ENCODE data around the gene TPST1. TPM values are rescaled to one million over a fixed set of nuclear protein-coding genes. Genes with fewer than 3 reads are reported as not detected.
A peak's percentile ranks its signal among the peaks of the same experiment; 100 is the strongest.

TPST1 gene
- total and polyA plus RNA-seq, 3 experiments from 2014 or later, result 1.7 to 2.7 (median 1.9) TPM

GRCh38 chr7:66236713-66237303, 31.7 kb downstream of the TPST1 start:
- peaks cover 0 to 7% (median 1%) of the 10 kb centered on the region in 5 donors for H3K9me3 Mint-ChIP-seq
- peaks cover 0 to 3% (median 0%) of the 10 kb centered on the region in 3 donors for H3K4me1 Mint-ChIP-seq
- ChIA-PET CTCF (no interaction called here), POLR2A (no interaction called here)
- H3K36me3 Mint-ChIP-seq, result peaks cover 0 to 14% (median 0%) of the 10 kb centered on the region in 3 donors
- no peaks in the 10 kb centered on the region for H3K9me3 ChIP-seq (ENCODE audit: low read length)
- no peak overlapping the region for H3K27ac ChIP-seq (ENCODE audit: low read depth, low read length)
- H3K4me1 ChIP-seq (ENCODE audit: insufficient read depth, low read length), result no peaks in the 10 kb centered on the region
- no peak for DNase-seq
- no peaks in the 10 kb centered on the region for H3K27me3 ChIP-seq (ENCODE audit: insufficient read depth, low read length, poor library complexity, severe bottlenecking)
- no peaks in the 10 kb centered on the region for H3K36me3 ChIP-seq (ENCODE audit: insufficient read depth, low read length)
- H3K27ac Mint-ChIP-seq, result no peak overlapping the region
- no peak overlapping the region for H3K4me3 Mint-ChIP-seq
- no peak overlapping the region for H3K4me3 ChIP-seq (ENCODE audit: low read length)
- H3K27me3 Mint-ChIP-seq, result peaks cover 3% of the 10 kb centered on the region in 2 donors

- no peak overlapping the region for H3K4me3 Mint-ChIP-seq
- CTCF ChIA-PET, result no interaction called here
Measured at GRCh38 chr7:66237906-66238772, 33.0 kb downstream of the TPST1 start.

GRCh38 chr7:66238773-66239466, 33.8 kb downstream of the TPST1 start:
- POLR2A ChIA-PET, result no interaction called here
- no peaks in the 10 kb centered on the region for H3K36me3 Mint-ChIP-seq

More at GRCh38 chr7:66237906-66238772, 33.0 kb downstream of the TPST1 start:
- Histone ChIP-seq H3K27ac (ENCODE audit: low read depth, low read length) (no peak overlapping the region), H3K27me3 (ENCODE audit: insufficient read depth, low read length, poor library complexity, severe bottlenecking) (no peaks in the 10 kb centered on the region), H3K36me3 (ENCODE audit: insufficient read depth, low read length) (no peaks in the 10 kb centered on the region), H3K4me3 (ENCODE audit: low read length) (no peak overlapping the region), H3K9me3 (ENCODE audit: low read length) (no peaks in the 10 kb centered on the region), H3K4me1 (ENCODE audit: insufficient read depth, low read length) (no peaks in the 10 kb centered on the region)
- H3K9me3 Mint-ChIP-seq, result peaks cover 0 to 7% (median 0%) of the 10 kb centered on the region in 5 donors
- H3K4me1 Mint-ChIP-seq, result peaks cover 0 to 3% (median 0%) of the 10 kb centered on the region in 3 donors
- H3K27me3 Mint-ChIP-seq, result peaks cover 3% of the 10 kb centered on the region in 2 donors
- peak overlapping the region in 1 of 8 donors; percentile 68 for H3K27ac Mint-ChIP-seq
- POLR2A ChIA-PET, result no interaction called here
- no peak for DNase-seq
- peaks cover 0 to 7% (median 0%) of the 10 kb centered on the region in 3 donors for H3K36me3 Mint-ChIP-seq

GRCh38 chr7:66239467-66239856, 34.3 kb downstream of the TPST1 start:
- no peaks in the 10 kb centered on the region for H3K4me1 ChIP-seq (ENCODE audit: insufficient read depth, low read length)
- H3K4me3 ChIP-seq (ENCODE audit: low read length), result no peak overlapping the region
- peaks cover 0 to 7% (median 0%) of the 10 kb centered on the region in 5 donors for H3K9me3 Mint-ChIP-seq
- no peak for DNase-seq
- no peaks in the 10 kb centered on the region for H3K36me3 Mint-ChIP-seq
- no peaks in the 10 kb centered on the region for H3K27me3 ChIP-seq (ENCODE audit: insufficient read depth, low read length, poor library complexity, severe bottlenecking)
- no peaks in the 10 kb centered on the region for H3K36me3 ChIP-seq (ENCODE audit: insufficient read depth, low read length)
- H3K4me3 Mint-ChIP-seq, result no peak overlapping the region
- no peak overlapping the region for H3K27ac ChIP-seq (ENCODE audit: low read depth, low read length)
- ChIA-PET POLR2A (no interaction called here), CTCF (no interaction called here)
- H3K4me1 Mint-ChIP-seq, result peaks cover 0 to 3% (median 0%) of the 10 kb centered on the region in 3 donors
- H3K27me3 Mint-ChIP-seq, result peaks cover under 1 to 3% of the 10 kb centered on the region in 2 donors
- H3K27ac Mint-ChIP-seq, result no peak overlapping the region
- H3K9me3 ChIP-seq (ENCODE audit: low read length), result no peaks in the 10 kb centered on the region

More at GRCh38 chr7:66238773-66239466, 33.8 kb downstream of the TPST1 start:
- Histone ChIP-seq H3K4me1 (ENCODE audit: insufficient read depth, low read length) (no peaks in the 10 kb centered on the region), H3K36me3 (ENCODE audit: insufficient read depth, low read length) (no peaks in the 10 kb centered on the region), H3K27me3 (ENCODE audit: insufficient read depth, low read length, poor library complexity, severe bottlenecking) (no peaks in the 10 kb centered on the region), H3K9me3 (ENCODE audit: low read length) (no peaks in the 10 kb centered on the region), H3K27ac (ENCODE audit: low read depth, low read length) (no peak overlapping the region), H3K4me3 (ENCODE audit: low read length) (no peak overlapping the region)
- Mint-ChIP-seq H3K27ac (peak overlapping the region in 1 of 8 donors; percentile 31), H3K4me1 (peaks cover 0 to 3% (median 0%) of the 10 kb centered on the region in 3 donors), H3K27me3 (peaks cover 3% of the 10 kb centered on the region in 2 donors), H3K9me3 (peaks cover 0 to 7% (median 0%) of the 10 kb centered on the region in 5 donors), H3K4me3 (no peak overlapping the region)
- no peak for DNase-seq
- CTCF ChIA-PET, result no interaction called here

GRCh38 chr7:66245008-66245407, 39.9 kb downstream of the TPST1 start:
- ChIA-PET CTCF (no interaction called here), POLR2A (no interaction called here)
- no peaks in the 10 kb centered on the region for H3K27me3 Mint-ChIP-seq
- H3K4me3 Mint-ChIP-seq, result no peak overlapping the region
- H3K4me1 Mint-ChIP-seq, result no peaks in the 10 kb centered on the region
- H3K36me3 Mint-ChIP-seq, result no peaks in the 10 kb centered on the region
- Histone ChIP-seq H3K4me3 (ENCODE audit: low read length) (no peak overlapping the region), H3K4me1 (ENCODE audit: insufficient read depth, low read length) (no peaks in the 10 kb centered on the region), H3K9me3 (ENCODE audit: low read length) (no peaks in the 10 kb centered on the region), H3K27me3 (ENCODE audit: insufficient read depth, low read length, poor library complexity, severe bottlenecking) (no peaks in the 10 kb centered on the region), H3K36me3 (ENCODE audit: insufficient read depth, low read length) (no peaks in the 10 kb centered on the region), H3K27ac (ENCODE audit: low read depth, low read length) (no peak overlapping the region)
- DNase-seq, result no peak
- H3K27ac Mint-ChIP-seq, result peak overlapping the region in 1 of 8 donors; percentile 68
- H3K9me3 Mint-ChIP-seq, result no peaks in the 10 kb centered on the region

GRCh38 chr7:66246554-66247171, 41.5 kb downstream of the TPST1 start:
- H3K4me1 Mint-ChIP-seq, result no peaks in the 10 kb centered on the region
- H3K9me3 Mint-ChIP-seq, result no peaks in the 10 kb centered on the region
- no peak for DNase-seq
- POLR2A ChIA-PET, result no interaction called here
- no peak overlapping the region for H3K27ac ChIP-seq (ENCODE audit: low read depth, low read length)
- CTCF ChIA-PET, result no interaction called here
- H3K4me3 ChIP-seq (ENCODE audit: low read length), result no peak overlapping the region
- H3K9me3 ChIP-seq (ENCODE audit: low read length), result no peaks in the 10 kb centered on the region
- no peaks in the 10 kb centered on the region for H3K27me3 Mint-ChIP-seq
- H3K36me3 ChIP-seq (ENCODE audit: insufficient read depth, low read length), result no peaks in the 10 kb centered on the region
- H3K4me3 Mint-ChIP-seq, result no peak overlapping the region
- H3K4me1 ChIP-seq (ENCODE audit: insufficient read depth, low read length), result no peaks in the 10 kb centered on the region
- H3K27ac Mint-ChIP-seq, result no peak overlapping the region
- no peaks in the 10 kb centered on the region for H3K36me3 Mint-ChIP-seq
- H3K27me3 ChIP-seq (ENCODE audit: insufficient read depth, low read length, poor library complexity, severe bottlenecking), result no peaks in the 10 kb centered on the region

- POLR2A ChIA-PET, result interaction anchor here (0.7 kb wide), 1 partner anchor 125 kb away, joined by 6 read pairs; no protein-coding TSS in a partner anchor
- Mint-ChIP-seq H3K27me3 (no peaks in the 10 kb centered on the region), H3K9me3 (no peaks in the 10 kb centered on the region), H3K27ac (no peak overlapping the region), H3K4me1 (no peaks in the 10 kb centered on the region), H3K36me3 (no peaks in the 10 kb centered on the region), H3K4me3 (no peak overlapping the region)
- Histone ChIP-seq H3K27ac (ENCODE audit: low read depth, low read length) (no peak overlapping the region), H3K36me3 (ENCODE audit: insufficient read depth, low read length) (no peaks in the 10 kb centered on the region), H3K9me3 (ENCODE audit: low read length) (no peaks in the 10 kb centered on the region), H3K4me3 (ENCODE audit: low read length) (no peak overlapping the region), H3K4me1 (ENCODE audit: insufficient read depth, low read length) (no peaks in the 10 kb centered on the region), H3K27me3 (ENCODE audit: insufficient read depth, low read length, poor library complexity, severe bottlenecking) (no peaks in the 10 kb centered on the region)
- CTCF ChIA-PET, result no interaction called here
- no peak for DNase-seq
Measured at GRCh38 chr7:66247380-66248078, 42.4 kb downstream of the TPST1 start.

All from CD8-positive, alpha-beta memory T cell (primary cell).